NCI-H524 treated with DMSO at 0.1 percent for 48 hours (cell line): ENCODE data around the gene DDX11.
"Not testable (repeated sequence)": the region's sequence is repeated elsewhere in the genome, so short reads cannot be mapped to it uniquely, and the experiment has no call there.

Experiments
- DNase-seq: peaks from one replicate; lab custom pipeline; 2025; lab: John Stamatoyannopoulos, UW

The DDX11 gene

GRCh38 chr12:31073527-31074332, at the start of gene DDX11:
Gene DDX11, plus strand, starts transcription at chr12:31073860. Its CDS starts 4,534 bp downstream, at chr12:31078394.
- DNase-seq: peak; percentile 83

DNA sequence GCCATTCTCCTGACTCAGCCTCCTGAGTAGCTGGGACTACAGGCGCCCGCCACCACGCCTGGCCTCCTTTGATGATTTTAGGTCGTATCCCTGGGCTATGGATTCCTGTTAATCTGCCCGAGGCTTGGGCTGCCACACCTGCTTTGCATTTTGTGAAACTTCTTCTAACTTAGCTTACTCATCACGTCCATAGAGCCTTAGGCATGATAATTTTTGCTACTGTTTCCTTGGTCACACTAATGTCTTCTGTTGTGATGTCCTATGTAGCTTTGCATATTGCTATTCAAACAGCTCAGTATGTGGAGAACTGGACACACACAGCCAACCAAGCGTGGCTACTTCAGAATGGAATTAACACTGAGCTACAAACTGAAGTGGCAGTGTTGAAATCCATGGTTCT, 47.5 kb upstream of the DDX11 start:
- no peak for DNase-seq

- not testable (repeated sequence) for DNase-seq
Measured at GRCh38 chr12:31027006-31027405, 46.7 kb upstream of the DDX11 start.

GRCh38 chr12:31029468-31029867, 44.2 kb upstream of the DDX11 start:
- DNase-seq: no peak

- no peak for DNase-seq
Measured at GRCh38 chr12:31029916-31030562, 43.6 kb upstream of the DDX11 start.

GRCh38 chr12:31031951-31032335, 41.7 kb upstream of the DDX11 start:
- DNase-seq: no peak

DNA sequence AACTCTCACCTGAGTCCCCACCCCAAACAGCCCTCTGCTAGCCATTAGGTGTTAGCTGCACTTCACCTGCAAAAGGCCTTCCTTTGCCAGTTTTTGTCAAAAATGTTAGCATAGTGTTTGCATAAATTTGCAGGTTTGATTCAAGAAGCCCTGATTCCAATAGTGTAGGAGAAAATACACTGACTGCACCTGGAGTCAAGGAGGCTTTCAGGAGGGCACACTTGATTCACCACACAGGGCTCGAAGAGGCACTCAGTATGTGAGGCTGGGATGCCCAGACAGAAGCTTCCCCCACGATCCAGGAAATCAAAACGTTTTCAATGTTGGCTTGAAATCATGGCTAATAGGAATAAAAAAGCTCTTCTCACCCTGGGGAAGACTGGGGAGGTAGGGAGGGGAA, 40.5 kb upstream of the DDX11 start:
- no peak for DNase-seq

DNA sequence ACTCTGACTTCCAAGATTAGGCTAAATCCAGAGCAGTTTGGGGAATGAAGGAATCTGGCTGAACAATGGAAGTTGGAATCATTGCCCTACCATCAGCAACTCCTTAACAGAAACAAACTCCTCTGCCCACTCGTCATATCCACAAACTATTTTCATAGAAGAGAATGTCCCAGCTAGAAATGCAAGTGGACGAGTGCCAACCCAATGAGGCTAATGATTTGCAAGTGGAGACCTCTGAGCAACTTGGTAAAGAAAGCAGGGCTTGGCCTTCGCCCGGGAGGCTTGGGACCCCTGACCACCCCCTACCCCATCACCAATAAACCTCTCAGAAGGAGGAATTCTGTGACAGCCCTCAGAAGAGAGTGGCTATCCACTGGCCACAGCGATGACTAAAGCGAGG, 40.0 kb upstream of the DDX11 start:
- DNase-seq: no peak

DNA sequence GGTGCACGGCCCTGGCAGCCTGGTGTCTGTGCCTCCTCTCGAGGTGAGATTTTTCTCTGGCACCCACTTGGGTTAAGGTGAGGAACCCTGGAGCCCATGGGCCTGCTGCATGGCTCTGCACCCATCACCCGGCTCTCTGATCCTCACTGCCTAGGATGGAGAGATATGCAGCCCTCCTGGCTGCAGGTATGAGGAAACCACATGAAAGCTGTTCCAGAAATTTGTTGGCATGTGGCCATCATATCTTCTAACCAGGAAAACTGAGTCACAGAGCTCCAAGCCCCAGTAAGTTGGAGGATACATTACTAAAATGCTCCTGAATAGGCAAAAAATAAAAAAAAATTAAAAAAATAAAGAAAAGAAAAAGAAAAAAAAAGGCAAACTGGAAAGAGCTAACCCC, 39.3 kb upstream of the DDX11 start:
- DNase-seq: no peak

DNA sequence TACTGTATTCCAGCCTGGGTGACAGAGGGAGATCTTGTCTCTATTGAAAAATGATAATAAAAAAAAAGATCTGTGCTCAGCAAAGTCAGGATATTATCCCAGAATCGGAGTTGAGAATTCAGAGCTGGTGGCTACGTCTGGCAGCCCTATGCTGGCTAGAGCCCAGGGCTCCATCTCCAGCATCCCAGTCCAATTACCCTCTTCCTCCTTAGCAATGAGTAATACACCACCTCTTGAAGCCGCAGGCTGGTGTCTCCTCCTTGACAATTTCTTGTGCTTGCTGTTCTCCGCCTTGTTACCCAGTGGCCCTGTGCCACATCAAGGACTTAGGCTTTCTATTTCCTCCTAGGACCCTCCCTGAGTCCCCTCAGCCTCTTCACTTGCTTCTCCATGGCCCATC, 38.4 kb upstream of the DDX11 start:
- no peak for DNase-seq

DNA sequence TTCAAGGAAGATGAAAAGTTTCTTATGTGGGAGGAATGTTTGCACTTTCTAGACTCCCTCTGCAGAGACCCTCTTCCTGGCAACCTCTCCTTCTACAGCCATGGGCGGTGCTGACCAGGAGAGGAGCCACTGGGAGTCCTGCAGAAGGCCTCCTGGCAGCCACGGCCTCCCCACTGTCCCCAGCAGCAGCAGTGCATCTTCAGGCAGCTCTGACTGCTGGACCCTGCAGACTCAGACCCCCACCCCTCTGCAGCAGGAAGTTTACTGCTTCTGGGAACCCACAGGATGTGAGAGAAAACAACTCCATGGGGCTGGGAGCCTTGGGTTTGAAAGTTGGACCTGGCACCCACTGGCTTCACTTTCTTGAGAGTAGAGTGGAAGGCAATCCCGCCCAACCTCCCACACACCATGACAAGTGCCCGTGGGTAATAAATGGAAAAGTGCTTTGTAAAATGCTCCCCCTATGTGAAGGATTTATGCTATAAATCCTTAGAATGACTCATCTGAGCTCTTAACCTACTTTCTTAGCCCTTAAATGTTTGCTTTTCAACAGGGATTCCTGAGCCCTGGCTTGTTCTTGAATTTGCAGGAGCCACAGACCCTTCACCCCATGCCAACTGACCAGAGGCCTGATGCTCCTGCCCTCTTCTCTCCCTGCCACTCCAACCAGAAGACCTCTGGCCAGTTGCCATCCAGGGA, 37.5 kb upstream of the DDX11 start:
- DNase-seq: no peak

- DNase-seq: no peak
Measured at GRCh38 chr12:31037028-31037427, 36.6 kb upstream of the DDX11 start.

GRCh38 chr12:31037931-31038330, 35.7 kb upstream of the DDX11 start:
- DNase-seq: no peak

DNA sequence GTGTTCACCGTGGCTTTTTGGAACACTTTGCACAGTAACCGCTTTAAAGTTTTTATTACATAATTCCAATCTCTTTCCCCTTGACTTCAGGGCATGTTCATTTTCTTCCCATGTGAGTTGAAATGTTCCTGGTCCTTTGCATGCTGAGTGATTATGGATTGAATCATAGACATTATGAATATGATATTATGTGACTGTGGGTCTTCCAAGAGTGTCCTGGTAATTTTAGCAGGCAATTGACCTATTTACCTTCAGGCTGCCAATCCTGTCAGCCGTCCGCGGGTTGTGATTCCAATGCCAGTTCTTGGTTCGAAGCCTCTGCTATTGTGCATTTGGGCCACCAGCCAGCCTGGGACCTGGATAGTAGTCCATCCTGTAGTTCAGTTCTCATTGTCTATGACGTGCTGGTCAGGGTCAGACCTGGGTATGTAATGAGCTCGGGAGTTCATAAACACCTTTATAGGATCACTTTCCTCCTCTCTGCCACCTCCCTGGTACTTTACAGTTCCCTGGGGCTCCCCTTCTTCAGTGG, 32.6 kb upstream of the DDX11 start:
- DNase-seq: no peak

DNA sequence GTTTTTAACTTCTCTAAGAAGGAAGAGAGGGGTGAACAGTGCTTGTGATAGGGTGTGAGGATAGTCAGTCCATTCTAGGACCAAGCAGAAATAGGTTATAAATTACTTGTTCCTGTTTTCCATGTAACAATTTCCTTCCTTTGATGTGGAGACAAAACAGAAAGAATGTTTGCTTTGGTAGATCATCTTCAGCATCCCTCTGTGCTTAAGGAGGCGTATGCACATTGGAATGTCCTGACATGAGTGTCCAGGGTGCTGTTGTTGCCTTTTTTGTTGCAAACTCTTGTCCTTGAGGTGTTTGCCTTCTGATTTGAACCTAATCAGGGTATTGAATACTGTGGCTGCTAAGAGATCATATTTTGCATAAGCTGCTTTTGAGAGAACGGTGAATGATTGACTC, 23.5 kb upstream of the DDX11 start:
- not testable (repeated sequence) for DNase-seq

- DNase-seq: not testable (repeated sequence)
Measured at GRCh38 chr12:31050548-31050947, 23.1 kb upstream of the DDX11 start.

DNA sequence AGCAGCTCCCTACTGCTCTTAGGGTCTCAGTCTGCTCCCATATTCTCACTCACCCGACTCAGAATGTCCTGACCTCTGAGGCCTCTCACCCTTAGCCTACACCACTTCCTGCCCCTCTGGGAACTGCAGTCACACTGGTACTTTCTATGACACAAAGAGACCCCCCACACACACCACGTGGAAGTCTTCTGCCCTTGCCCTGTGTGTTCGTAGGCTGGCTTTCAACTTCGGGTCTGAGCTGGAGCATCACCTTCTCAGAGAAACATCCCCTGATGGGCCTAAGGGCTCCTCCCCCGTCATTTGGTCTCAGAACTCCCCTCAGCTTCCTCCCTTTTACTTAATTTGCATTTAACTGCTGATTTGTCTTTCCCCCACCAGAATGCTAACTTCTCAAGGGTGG, 22.0 kb upstream of the DDX11 start:
- not testable (repeated sequence) for DNase-seq

- DNase-seq: not testable (repeated sequence)
Measured at GRCh38 chr12:31052121-31052520, 21.5 kb upstream of the DDX11 start.

DNA sequence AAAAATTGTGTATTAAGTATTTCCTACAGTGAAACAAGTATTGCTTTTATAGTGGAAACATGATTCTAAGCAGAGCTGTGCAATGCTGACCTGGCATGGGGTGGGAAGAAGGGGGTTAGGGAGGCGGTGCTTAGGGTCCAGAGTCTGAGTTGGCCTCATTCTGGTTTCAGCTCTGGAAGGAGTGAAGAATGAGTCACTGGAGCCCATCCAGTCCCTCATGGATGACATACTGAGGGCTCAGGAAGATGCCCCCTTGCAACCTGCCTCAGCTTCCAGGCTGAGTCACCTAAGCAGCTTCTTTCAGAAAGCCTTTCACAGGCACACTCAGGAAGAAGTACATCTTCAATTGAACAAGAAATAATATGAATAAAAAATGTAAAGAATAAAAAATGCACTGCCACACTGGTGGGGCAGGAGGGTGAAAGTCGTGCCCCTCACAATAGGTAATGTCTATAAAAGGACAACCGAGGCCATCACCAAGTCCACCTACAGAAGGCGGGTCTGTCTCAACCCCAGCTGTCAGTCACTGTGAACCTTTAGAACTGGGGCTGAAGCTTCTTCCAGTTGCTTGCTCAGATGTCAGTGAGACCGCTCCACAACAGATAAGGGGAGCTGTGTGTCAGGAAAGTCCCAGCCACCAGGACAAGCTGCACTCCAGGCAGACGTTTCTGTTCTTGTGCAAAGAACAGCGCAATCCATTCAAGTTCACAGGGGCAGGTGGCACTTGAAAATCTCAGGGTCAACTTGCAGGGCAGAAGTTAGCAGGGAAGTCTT, 20.8 kb upstream of the DDX11 start:
- DNase-seq: not testable (repeated sequence)

GRCh38 chr12:31053944-31054343, 19.7 kb upstream of the DDX11 start:
- not testable (repeated sequence) for DNase-seq

DNA sequence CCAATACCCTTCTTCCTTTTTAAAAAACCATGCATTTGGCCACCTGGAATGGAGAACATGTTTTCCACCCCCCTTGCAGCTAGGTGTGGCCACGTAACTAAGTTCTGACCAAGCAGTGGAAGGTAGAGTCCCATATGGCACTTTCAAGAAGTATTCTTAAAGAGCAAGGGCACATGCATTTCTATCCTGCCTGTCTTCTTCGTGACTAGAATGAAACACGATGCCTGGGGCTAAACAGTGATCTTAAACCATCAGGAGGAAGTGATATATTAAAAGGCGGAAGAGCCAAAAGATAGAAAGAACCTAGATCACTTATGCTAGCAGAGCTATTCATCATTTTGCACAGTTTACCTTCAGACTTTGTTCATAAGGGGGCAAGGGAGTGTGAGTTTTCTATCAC, 16.0 kb upstream of the DDX11 start:
- DNase-seq: no peak

DNA sequence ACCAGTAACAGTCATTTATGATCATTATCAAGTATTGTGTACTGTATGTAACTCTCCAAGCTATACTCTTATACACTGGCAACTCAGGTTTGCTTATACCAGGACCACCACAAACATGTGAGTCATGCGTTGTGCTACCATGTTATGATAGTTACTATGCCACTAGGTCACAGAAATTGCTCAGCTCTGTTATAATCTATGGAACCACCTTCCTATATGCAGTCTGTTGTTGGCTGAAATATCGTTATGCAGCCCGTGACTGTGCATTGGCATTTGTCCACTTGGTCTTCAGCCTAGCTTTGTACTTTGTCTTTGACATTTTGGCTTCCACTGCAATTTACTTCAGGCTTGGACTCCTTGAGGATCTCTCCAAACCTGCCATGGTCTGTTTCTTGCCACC, 7.5 kb upstream of the DDX11 start:
- not testable (repeated sequence) for DNase-seq
